Sigmoid colon (tissue), 7 donors: ENCODE results near the gene JAZF1. TPM values are rescaled to one million over a fixed set of nuclear protein-coding genes. Genes with fewer than 3 reads are reported as not detected.
A peak's percentile ranks its signal among the peaks of the same experiment; 100 is the strongest.

Experiments
- DNase-seq: peaks from one replicate; pipeline ENCODE4 v3.0.0-alpha.2; 2019
- H3K27ac ChIP-seq, 4 donors: fragments of 200-600 bp; sonication (generic); one replicate each; pipeline ENCODE4 v1.5.1; 2016 to 2019; ENCODE audit warnings: mild to moderate bottlenecking in 1 of 4
- H3K27me3 ChIP-seq, 3 donors: fragments of 200-600 bp; sonication (generic); one replicate each; pipeline ENCODE4 v1.5.1; 2019; ENCODE audit warnings: mild to moderate bottlenecking in 1 of 3
- H3K36me3 ChIP-seq, 4 donors: fragments of 200-600 bp; sonication (generic); one replicate each; pipeline ENCODE4 v1.5.1; 2016 to 2019
- H3K4me1 ChIP-seq, 4 donors: fragments of 200-600 bp; sonication (generic); one replicate each; pipeline ENCODE4 v1.5.1; 2017 to 2019
- H3K4me3 ChIP-seq, 4 donors: fragments of 200-600 bp; sonication (generic); one replicate each; pipeline ENCODE4 v1.5.1; 2017 to 2019; ENCODE audit warnings: mild to moderate bottlenecking in 2 of 4, moderate library complexity in 1 of 4
- H3K9me3 ChIP-seq, 4 donors: fragments of 200-600 bp in 3 of 4; sonication (generic) in 3 of 4; one replicate each; pipeline versions ENCODE4 v1.5.1 to v1.6.1; 2013 to 2019
- CTCF ChIP-seq, 4 experiments: fragments of 450-650 bp in 3 of 4; fragments of 200-600 bp in 1 of 4; IDR thresholded peaks; one replicate each; pipeline ENCODE4 v1.5.1; 2016 to 2019; ENCODE audit warnings: antibody characterized with exemption in 4 of 4, mild to moderate bottlenecking in 3 of 4, moderate library complexity in 2 of 4
- EP300 ChIP-seq, 4 donors: sonication (generic); formaldehyde crosslinking; IDR thresholded peaks; one replicate each; pipeline ENCODE4 v1.6.1; 2017; ENCODE audit warnings: antibody characterized with exemption in 4 of 4
- POLR2A ChIP-seq, 2 donors: fragments of 450-650 bp; IDR thresholded peaks; one replicate each; pipeline ENCODE4 v1.6.1; 2016; ENCODE audit warnings: antibody characterized with exemption in 2 of 2, mild to moderate bottlenecking in 2 of 2, moderate library complexity in 2 of 2
- POLR2AphosphoS5 ChIP-seq, 4 donors: sonication (generic); formaldehyde crosslinking; IDR thresholded peaks; one replicate each; pipeline ENCODE4 v1.6.1; 2017; ENCODE audit warnings: antibody characterized with exemption in 4 of 4
- WGBS, 2 donors: extraction: QIAGEN DNeasy Blood & Tissue Kit; methylation state at CpG; one replicate each; pipeline ENCODE4 v1.1.7; 2013; 5-methylcytosine and 5-hydroxymethylcytosine counted together
- intact Hi-C: fragments of 100-400 bp; cut with DNase I; formaldehyde crosslinking; loops from one replicate; pipeline ENCODE4 v1.15.1; 2023
- polyA plus RNA-seq, 3 donors: library from polyadenylated mRNA; stranded (reverse); fragments of 200-250 nt; gene quantifications; one replicate each; pipeline ENCODE4 v1.2.3, GENCODE V29; 2013
- total RNA-seq, 4 donors: library from RNA; depleted of rRNA; stranded (reverse); fragments of >200 nt; gene quantifications; one replicate each; pipeline ENCODE4 v1.1.0, GENCODE V29; 2016
- donor health status: healthy with polysubstance abuse.
- donor health status: Bipolar disorder and iron deficiency.
- donor health status: healthy.

JAZF1 gene
- total and polyA plus RNA-seq, 7 donors = 4.2 to 59.6 (median 46.4) TPM

GRCh38 chr7:28106321-28106829 is 74.2 kb downstream of the JAZF1 start:
- H3K9me3 ChIP-seq = no peaks in the 10 kb centered on the region
- no peaks in the 10 kb centered on the region for H3K36me3 ChIP-seq
- WGBS, 2 donors = 78 to 80% methylated on average over 6 of the region's 6 CpGs
- DNase-seq = no peak
- H3K27me3 ChIP-seq = no peaks in the 10 kb centered on the region
- TF ChIP-seq EP300 (IDR thresholded peaks at IDR 0.05) = peak; percentile 54 to 87 (median 81)
- TF ChIP-seq POLR2A (IDR thresholded peaks at IDR 0.05) = no peak
- no peak for TF ChIP-seq CTCF (IDR thresholded peaks at IDR 0.05)
- peak; percentile 25 to 73 (median 56) for TF ChIP-seq POLR2AphosphoS5 (IDR thresholded peaks at IDR 0.05)
- peaks cover 0 to 74% (median 60%) of the 10 kb centered on the region in 4 donors for H3K4me1 ChIP-seq
- intact Hi-C loops = loop anchor here (5.0 kb wide), 1 partner anchor 71 kb away; no protein-coding TSS in a partner anchor
- H3K4me3 ChIP-seq = no peak overlapping the region
- H3K27ac ChIP-seq = peak overlapping the region; percentile 72 to 79 (median 73)

- no peak overlapping the region for H3K4me3 ChIP-seq
- intact Hi-C loops = loop anchor here (5.0 kb wide), 1 partner anchor 72 kb away; no protein-coding TSS in a partner anchor
- H3K36me3 ChIP-seq = no peaks in the 10 kb centered on the region
- no peak for DNase-seq
- no peak for TF ChIP-seq CTCF (IDR thresholded peaks at IDR 0.05)
- TF ChIP-seq POLR2A (IDR thresholded peaks at IDR 0.05) = no peak
- TF ChIP-seq EP300 (IDR thresholded peaks at IDR 0.05) = no peak
- TF ChIP-seq POLR2AphosphoS5 (IDR thresholded peaks at IDR 0.05) = no peak
- peaks cover 0 to 83% (median 64%) of the 10 kb centered on the region in 4 donors for H3K4me1 ChIP-seq
- H3K9me3 ChIP-seq = no peaks in the 10 kb centered on the region
- peak overlapping the region; percentile 72 to 79 (median 73) for H3K27ac ChIP-seq
- WGBS, 2 donors = 87 to 88% methylated on average over 6 of the region's 6 CpGs
- no peaks in the 10 kb centered on the region for H3K27me3 ChIP-seq
These were observed 75.4 kb downstream of the JAZF1 start for GRCh38 chr7:28105234-28105633.

- no peaks in the 10 kb centered on the region for H3K27me3 ChIP-seq
- H3K27ac ChIP-seq = peak overlapping the region; percentile 72 to 79 (median 73)
- no peak for DNase-seq
- 85 to 88% methylated on average over 4 of the region's 4 CpGs for WGBS, 2 donors
- TF ChIP-seq POLR2A (IDR thresholded peaks at IDR 0.05) (no peak), POLR2AphosphoS5 (IDR thresholded peaks at IDR 0.05) (no peak), EP300 (IDR thresholded peaks at IDR 0.05) (no peak), CTCF (IDR thresholded peaks at IDR 0.05) (no peak)
- H3K4me1 ChIP-seq = peaks cover 0 to 87% (median 66%) of the 10 kb centered on the region in 4 donors
- no peaks in the 10 kb centered on the region for H3K36me3 ChIP-seq
- H3K9me3 ChIP-seq = no peaks in the 10 kb centered on the region
- H3K4me3 ChIP-seq = no peak overlapping the region
- intact Hi-C loops = loop anchor here (5.0 kb wide), 1 partner anchor 72 kb away; no protein-coding TSS in a partner anchor
These were observed 75.8 kb downstream of the JAZF1 start for GRCh38 chr7:28104811-28105210.

- no peaks in the 10 kb centered on the region for H3K27me3 ChIP-seq
- TF ChIP-seq POLR2A (IDR thresholded peaks at IDR 0.05) (no peak), CTCF (IDR thresholded peaks at IDR 0.05) (no peak), EP300 (IDR thresholded peaks at IDR 0.05) (no peak), POLR2AphosphoS5 (IDR thresholded peaks at IDR 0.05) (no peak)
- peak overlapping the region in 3 of 4 donors; percentile 72 to 79 (median 73) for H3K27ac ChIP-seq
- intact Hi-C loops = no loop called here
- no peak for DNase-seq
- no peak overlapping the region for H3K4me3 ChIP-seq
- H3K4me1 ChIP-seq = peaks cover 0 to 94% (median 72%) of the 10 kb centered on the region in 4 donors
- H3K36me3 ChIP-seq = no peaks in the 10 kb centered on the region
- WGBS, 2 donors = 54 to 72% methylated on average over 3 of the region's 3 CpGs
- H3K9me3 ChIP-seq = no peaks in the 10 kb centered on the region
These were observed 76.5 kb downstream of the JAZF1 start for GRCh38 chr7:28104041-28104541.
